Astrocyte of the cerebellum (primary cell): ENCODE data around the gene LAPTM5.

Experiments
- DNase-seq: peaks from one replicate; pipeline ENCODE4 v3.0.0-alpha.2; 2011; ENCODE audit warnings: low read depth
- H3K4me3 ChIP-seq: 2 replicates; pipeline ENCODE4 v1.5.1; 2011; ENCODE audit warnings: mild to moderate bottlenecking, low read depth, low read length, moderate library complexity
- in situ Hi-C: cut with HindIII; loops from 2 replicates; pipeline ENCODE4 v1.10.0; 2017; ENCODE audit warnings: low sequenced_read_pairs
- TF ChIP-seq, protein P1 (sequence below): IDR thresholded peaks from 2 replicates; pipeline ENCODE4 v1.5.1; 2012; ENCODE audit warnings: low read length, low read depth, moderate library complexity, mild to moderate bottlenecking; ENCODE audit errors: missing control alignments

Gene LAPTM5

DNA sequence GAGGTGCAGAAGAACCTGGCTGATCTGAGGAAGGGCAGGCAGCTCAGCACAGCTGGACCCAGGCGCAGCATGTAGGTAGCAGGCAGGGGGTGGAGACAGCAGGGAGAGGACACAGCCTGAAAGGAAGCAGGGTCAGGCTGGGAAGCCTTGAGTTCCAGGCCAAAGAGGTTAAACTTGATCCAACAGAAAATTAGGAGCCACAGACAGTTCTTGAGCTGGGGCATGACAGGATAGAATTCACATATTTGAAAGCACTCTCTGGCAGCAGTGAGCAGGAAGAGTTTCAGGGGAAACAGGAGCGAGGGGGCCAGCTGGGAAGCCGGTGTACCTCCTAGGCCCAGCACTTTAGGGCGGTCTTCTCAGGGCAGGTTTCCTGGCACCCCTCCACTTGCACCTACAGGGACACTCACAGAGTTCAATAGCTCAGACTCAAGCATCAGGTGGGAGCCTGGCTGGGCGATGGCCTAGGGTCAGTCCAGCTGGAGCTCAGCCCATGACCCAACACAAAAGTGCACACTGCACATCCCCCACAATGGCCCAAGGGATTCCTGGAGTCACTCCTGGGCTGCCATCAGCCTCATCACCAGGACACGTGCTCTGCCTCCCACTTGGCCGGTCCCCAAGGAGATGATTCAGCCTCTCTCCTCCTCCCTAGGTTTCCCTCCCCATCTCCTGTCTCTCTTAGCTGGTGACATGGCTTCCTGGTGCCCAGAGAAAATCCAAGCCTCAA is 56.9 kb downstream of the LAPTM5 start:
- in situ Hi-C loops: no loop called here
- TF ChIP-seq, protein P1, sequence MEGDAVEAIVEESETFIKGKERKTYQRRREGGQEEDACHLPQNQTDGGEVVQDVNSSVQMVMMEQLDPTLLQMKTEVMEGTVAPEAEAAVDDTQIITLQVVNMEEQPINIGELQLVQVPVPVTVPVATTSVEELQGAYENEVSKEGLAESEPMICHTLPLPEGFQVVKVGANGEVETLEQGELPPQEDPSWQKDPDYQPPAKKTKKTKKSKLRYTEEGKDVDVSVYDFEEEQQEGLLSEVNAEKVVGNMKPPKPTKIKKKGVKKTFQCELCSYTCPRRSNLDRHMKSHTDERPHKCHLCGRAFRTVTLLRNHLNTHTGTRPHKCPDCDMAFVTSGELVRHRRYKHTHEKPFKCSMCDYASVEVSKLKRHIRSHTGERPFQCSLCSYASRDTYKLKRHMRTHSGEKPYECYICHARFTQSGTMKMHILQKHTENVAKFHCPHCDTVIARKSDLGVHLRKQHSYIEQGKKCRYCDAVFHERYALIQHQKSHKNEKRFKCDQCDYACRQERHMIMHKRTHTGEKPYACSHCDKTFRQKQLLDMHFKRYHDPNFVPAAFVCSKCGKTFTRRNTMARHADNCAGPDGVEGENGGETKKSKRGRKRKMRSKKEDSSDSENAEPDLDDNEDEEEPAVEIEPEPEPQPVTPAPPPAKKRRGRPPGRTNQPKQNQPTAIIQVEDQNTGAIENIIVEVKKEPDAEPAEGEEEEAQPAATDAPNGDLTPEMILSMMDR: no peak

DNA sequence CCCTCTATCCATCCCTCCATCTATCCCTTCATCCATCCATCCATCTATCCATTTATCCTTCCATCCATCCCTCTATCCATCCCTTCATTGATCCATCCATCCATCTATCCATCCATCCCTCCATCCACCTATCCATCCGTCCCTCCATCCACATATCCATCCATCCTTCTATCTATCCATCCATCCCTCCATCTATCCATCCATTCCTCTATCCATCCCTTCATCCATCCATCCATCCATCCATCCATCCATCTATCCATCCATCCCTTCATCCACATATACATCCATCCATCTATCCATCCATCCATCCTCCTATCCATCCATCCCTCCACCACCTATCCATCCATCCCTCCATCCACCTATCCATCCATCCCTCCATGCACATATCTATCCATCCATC is 57.8 kb downstream of the LAPTM5 start:
- TF ChIP-seq, protein P1: no peak
- DNase-seq: no peak
- H3K4me3 ChIP-seq: no peak overlapping the region
- in situ Hi-C loops: no loop called here

More for the DNA sequence above, 56.9 kb downstream of the LAPTM5 start:
- DNase-seq: peak; percentile 15
- no peak overlapping the region for H3K4me3 ChIP-seq

DNA sequence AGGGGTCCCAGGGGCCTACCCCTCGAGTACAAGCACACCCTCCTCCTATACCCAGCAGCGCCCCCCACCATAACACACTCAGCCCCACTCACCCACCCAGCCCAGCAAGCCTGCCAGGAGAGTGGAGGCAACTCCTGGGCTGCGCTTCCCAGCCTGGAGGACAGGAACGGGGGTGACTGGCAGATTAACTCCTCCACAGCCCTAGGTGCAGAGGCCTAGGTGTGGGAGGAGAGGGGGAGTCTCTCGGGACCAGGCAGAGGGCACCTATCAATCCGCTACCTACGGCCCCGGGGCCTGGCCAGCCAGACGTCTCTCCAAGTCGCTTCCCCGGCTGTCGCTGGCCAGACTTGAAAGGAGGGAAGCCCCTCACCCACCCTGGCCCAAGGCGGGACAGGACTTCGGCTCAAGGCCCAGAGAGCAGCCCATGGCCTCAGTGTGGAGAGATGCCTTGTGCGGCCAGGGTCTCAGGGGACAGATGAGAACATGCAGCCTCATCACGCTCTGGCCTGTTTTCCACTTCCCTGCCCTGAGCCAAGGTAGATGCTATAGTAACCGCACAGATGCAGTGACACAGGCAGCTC is 59.1 kb downstream of the LAPTM5 start:
- in situ Hi-C loops: no loop called here
- no peak for DNase-seq
- no peak overlapping the region for H3K4me3 ChIP-seq
- TF ChIP-seq, protein P1: no peak

DNA sequence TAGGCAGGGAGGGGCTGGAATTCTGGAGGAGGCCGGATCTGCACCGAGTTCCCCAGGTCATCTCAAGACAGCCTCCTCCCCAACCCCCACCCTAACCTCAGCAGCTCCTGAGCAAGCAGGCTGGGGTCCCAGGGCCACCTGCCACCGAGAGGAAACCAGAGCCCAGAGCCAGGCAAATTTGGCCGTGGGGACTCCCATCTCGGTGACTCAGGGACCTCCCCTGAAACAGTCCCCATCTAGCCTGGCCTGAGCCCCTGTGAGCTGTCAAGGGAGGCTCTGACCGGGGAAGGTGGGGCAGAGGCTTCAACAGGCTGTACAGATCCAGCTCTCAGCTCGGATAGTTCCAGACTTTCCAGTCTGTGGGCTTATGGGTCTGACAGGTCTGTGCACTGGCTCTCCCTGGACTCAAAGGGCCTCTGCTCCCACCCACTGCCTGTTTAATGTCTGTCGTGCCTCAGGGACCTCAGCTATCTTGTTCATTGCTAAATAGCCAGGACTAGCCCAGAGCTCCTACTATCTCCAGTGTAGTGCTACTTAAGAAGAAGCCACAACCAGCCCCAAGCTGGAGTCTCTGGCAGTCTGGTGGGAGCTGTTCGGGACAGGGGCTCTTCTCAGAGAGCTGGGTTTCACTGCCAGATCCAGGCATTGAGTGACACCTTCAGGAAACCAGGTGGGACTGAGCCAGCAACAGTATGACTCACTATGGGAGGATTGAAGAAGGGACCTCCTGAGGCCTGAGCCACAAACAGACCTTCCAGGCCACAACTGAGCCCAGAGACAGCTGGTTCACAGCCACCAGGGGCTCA is 59.8 kb downstream of the LAPTM5 start:
- no peak overlapping the region for H3K4me3 ChIP-seq
- in situ Hi-C loops: no loop called here
- TF ChIP-seq, protein P1: peak; percentile 8
- DNase-seq: peak; percentile 23

DNA sequence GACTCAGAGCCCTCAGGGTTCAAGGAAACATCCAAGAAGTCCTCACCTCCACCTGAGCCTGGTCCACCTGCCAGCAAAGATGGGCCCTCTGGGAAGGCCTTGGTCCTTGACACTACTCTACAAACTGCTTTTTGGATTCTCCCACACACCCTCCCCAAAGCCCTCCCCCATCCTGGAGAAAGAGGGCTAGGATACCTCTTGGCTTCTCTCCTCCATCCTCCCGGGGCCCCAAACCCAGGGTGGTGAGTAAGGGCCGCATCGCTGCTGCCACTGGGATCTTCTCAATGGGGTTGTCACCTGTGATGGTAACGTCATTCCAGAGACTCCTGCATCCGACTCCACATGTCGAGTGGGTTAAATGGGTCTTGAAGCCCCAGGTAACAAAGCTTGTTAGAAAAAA is 60.7 kb downstream of the LAPTM5 start:
- in situ Hi-C loops: no loop called here
- no peak for DNase-seq
- TF ChIP-seq, protein P1: no peak
- H3K4me3 ChIP-seq: no peak overlapping the region

DNA sequence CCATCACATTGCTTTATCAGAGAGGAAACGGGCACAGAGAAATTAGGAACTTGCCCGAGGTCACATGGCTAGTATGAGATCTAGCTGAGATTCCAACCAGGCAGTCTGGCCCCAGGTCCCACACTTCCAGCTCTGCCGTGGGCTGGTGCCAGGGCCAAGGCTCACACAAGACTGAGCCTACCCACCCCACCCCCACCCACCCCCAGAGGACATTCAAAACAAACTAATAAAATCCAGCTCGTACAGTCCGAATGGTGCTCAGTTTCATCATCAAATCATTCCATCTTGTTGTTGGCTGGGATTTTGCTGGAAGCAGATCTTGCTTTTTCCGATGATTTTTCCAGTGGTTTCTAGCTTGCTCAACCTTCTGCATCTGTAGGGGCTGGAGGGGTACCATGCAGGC is 62.1 kb downstream of the LAPTM5 start:
- no peak for DNase-seq
- TF ChIP-seq, protein P1: no peak
- H3K4me3 ChIP-seq: no peak overlapping the region
- in situ Hi-C loops: no loop called here
